Left cardiac atrium (tissue), 4 donors: ENCODE measurements around the gene HDGFL2. TPM values are rescaled to one million over a fixed set of nuclear protein-coding genes. Genes with fewer than 3 reads are reported as not detected.
A peak's percentile ranks its signal among the peaks of the same experiment; 100 is the strongest.

ENCODE experiments used
- ATAC-seq, 2 donors: fragments of 200-7000 bp; cut with Tn5 transposase; one replicate each; pipeline ENCODE4 v1.9.1; 2020; ENCODE audit warnings: mild to moderate bottlenecking in 2 of 2, moderate library complexity in 2 of 2
- DNase-seq: peaks from one replicate; pipeline ENCODE4 v3.0.0-alpha.2; 2020
- intact Hi-C, 2 donors: fragments of 100-400 bp; cut with DNase I; formaldehyde crosslinking; loops; one replicate each; pipeline versions ENCODE4 v1.14.1 to v1.15.1; 2022 to 2023
- total RNA-seq, 2 donors: library from RNA; stranded (reverse); fragmentation: NEBNext Ultra II Directional; extraction: Animal tissue kit (Norgen Biotek cat#: 25700); gene quantifications; one replicate each; pipeline ENCODE4 v1.2.1, GENCODE V29; 2021
- donor health status: DM: no; HTN: yes; CAD: no.
- donor health status: DM: no; HTN: yes; CAD: no; lungs with severe emphysema.
- donor health status: DM: yes; HTN: yes; CAD: no.
- donor health status: Dilated cardiomyopathy.

Gene HDGFL2
- total RNA-seq, 2 donors from 2014 or later, result 20.9 to 25.9 TPM

DNA sequence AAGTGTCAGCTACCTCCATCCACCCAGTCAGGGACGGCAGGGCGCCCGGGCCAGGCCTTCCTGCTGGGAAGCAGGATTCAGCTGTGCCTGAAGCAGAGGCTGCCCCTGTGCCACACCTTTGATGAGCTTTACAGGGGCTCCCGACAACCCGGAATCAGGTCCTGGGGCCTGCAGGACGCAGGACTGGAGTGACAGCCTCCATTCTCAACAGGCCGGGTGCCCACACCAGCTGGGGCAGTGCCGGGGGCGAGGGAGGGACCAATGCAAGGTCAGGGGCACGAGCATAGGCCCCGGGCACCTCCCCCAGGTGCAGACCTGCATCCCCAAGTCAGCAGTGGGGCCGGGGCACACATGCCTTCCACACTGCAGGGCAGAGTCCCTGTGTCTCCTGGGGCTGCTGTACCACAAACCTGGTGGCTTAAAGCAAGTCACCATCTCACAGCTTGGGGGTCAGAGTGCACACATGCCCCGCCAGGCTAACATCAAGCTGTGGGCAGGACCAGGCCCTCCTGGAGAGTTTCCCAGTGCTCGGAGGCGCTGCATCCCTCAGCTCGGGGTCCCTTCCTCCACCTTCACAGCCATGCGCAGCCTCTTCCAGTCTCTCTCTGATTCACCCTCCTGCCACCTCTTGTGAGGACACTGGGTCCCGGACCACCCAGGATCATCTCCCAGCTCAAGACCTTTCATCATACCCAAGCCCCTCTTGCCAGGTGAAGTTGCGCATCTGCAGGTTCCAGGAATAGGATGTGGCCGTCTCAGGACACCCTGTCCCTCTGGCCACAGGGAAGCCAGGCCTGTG is 27.9 kb upstream of the HDGFL2 start:
- ATAC-seq, result no peak
- no peak for DNase-seq
- intact Hi-C loops, result no loop called here

DNA sequence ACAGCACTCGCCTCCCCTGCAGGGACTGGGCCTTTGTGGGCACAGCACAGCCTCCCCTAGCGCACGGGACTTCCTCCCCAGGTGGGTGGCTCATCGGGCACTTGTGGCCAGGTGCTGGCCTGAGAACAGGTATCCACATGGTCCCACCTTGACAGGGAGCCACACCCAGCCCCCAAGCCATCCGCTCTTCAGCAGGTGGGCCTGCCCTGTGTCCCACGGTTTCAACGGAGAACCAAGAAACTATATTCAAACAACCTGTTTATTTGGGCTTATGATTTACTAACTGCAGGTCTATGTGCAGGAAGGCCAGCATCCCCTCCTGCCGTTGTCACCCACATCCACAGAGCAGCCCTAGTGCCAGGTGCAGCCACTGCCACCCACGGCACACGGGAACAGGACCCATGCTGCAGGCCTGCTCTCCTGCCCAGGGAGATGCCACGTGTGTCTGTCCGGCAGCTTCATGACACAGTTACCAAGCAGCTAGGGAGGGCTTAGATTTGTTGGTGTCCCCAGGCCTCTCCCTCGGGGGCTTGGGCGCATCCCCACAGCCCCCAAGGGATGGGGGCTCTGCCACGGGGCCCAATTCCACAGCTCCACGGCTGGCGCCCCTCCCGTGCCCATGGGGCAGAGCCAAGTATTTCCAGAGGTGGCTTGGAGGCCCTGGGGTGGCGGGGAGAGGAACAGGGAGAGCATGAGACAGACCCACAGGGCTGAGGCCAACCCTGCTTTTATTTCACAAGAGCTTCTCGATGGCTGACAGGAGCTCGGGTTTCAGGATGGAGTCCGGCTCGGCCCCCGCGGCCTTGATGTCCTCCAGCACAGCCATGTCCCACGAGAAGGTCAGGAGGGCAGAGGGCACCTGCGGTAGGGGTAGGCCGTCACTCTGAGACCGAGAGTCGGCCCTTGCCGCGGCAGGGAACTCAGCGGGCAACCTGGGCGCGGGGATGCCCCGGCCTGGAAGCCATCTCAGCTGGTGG is 27.0 kb upstream of the HDGFL2 start:
- intact Hi-C loops, result no loop called here
- ATAC-seq (peak in 1 of 2 donors; percentile 16), DNase-seq (no peak)

DNA sequence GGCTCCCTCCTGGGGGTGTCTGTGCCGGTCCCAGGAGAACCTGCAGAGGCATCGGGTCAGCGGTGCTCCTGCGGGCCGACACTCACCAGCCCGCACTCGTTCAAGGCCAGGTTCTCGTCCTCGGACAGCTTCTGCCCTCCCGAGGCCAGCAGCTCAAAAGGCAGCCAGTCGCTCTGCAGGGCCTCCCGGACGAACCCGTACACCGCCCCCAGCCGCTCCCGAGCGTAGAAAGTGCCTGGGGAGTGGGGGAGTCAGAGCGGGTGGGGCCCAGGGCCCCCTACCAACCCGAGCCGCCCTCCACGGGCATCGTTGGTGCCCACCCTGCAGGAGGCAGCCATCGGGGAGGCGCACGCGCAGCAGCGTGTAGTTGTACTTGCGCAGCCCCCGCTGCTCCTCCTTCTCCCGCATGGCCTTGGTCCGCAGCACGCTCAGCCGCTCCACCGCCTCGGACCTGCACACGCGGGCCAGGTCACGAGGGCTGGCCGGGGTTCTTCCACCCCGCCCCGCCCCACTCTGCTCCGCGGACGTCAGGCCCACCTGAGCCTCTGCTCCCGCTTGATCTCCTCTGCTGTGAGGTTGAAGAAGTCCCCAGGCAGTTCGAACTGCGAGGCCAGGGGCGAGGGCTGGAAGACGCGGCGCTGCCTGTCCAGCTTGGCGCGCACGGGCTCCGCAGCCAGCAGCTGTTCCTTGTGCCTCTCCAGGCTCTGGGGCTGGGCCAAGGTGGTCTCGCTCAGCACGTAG is 26.0 kb upstream of the HDGFL2 start:
- intact Hi-C loops, result no loop called here

DNA sequence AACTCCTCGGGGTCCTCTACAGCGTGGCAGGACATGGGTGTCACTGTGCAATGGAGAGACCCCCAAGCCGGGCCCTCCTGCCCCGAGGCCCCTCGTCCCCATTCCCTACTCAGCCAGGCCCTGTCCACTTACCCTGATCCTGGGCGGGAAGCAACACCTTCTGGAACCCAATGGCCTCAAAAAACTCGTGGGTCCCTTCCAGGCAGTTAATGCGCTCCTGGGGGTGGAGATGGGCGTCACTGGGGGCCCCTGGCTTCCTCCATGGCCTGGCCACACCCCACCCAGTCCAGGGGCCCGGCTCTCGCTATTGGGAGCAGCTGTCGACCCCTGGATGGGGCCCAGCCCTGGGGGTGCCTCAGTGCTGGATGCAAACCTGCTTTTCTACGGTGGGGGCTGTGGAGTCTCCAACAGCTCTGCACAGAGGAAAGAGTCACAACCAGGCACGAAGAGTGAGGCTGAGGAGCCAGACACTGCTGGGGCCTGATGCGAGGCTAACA is 25.3 kb upstream of the HDGFL2 start:
- DNase-seq, result no peak
- ATAC-seq, result no peak
- intact Hi-C loops, result no loop called here

More for the DNA sequence above, 26.0 kb upstream of the HDGFL2 start:
- DNase-seq, result no peak
- no peak for ATAC-seq

DNA sequence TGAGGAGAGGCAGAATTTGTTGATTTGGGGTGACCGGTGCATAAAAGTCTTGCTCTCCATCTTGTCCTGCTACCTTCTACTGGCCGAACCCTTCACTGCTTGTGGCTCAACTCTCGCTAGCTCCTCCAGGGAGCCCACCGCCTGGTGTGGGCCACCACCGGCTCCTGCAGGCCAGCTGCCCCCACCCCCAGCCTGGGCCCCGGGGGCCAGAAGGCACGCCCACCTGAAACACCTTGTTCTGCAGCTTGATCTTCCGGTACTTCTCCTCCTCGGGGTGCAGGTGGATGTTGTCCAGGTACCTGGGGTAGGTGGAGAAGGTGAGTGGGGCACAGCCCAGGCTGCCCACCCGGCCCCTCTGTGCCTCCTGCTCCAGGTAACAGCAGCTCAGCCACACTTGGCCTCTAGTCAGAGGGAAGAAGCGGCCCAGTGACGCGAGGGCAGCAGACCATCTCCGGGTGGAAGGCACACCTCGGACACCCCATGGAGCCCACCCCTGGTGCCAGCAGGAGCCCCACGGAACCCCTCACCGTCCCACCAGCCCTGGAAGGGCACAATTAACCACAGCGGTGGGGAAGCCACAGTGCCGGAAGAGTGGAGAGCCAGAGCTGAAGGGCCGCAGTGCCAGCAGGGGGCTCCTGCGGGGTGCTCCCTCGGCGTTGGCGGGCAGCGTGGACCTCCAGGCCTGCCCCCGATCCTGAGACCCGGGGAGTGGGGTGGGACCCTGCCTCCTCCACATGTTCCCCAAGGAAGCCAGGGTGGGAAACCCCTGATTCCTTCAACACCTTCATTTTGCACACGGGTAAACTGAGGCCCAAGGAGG is 24.6 kb upstream of the HDGFL2 start:
- no peak for ATAC-seq
- intact Hi-C loops, result no loop called here
- DNase-seq, result no peak

DNA sequence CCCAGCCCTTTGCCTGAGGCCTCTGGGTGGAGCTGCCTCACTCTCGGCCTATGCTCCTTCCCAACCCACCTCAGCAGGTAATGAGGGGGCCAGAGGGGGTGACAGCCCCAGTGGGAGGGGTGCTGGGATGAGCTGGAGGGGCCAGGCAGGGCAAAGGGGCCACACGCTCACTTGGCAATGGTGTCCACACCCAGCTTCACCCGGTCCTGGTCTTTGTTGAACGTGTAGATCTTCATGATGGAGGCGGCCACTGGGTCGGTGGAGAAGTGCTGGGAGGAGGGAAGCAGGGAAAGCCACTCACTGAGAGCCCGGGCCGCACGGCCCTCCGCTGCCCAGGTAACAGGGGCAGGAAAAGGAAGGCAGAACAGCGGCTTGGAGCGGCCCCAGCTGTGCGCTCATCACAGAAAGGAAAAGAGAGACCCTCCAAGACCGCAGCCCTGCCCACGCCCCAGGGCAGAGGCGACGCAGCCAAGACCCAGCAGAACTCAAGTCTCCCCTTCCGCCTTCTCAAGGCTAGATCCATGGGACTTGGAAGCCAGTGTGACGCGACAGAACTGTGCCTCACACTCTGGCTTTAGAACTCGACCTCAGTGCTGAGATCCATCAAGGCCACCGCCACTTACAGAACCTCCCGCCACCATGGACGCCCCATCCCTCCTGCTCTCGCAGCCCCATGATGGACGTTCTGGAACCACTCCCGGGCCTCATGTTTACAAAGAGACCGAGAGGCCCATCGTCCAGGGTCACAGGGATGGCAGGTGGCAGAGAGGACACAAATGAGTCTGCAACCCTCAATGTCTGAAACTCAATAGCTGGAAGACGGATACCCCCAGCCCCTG is 23.7 kb upstream of the HDGFL2 start:
- no peak for ATAC-seq
- no peak for DNase-seq
- intact Hi-C loops, result no loop called here

DNA sequence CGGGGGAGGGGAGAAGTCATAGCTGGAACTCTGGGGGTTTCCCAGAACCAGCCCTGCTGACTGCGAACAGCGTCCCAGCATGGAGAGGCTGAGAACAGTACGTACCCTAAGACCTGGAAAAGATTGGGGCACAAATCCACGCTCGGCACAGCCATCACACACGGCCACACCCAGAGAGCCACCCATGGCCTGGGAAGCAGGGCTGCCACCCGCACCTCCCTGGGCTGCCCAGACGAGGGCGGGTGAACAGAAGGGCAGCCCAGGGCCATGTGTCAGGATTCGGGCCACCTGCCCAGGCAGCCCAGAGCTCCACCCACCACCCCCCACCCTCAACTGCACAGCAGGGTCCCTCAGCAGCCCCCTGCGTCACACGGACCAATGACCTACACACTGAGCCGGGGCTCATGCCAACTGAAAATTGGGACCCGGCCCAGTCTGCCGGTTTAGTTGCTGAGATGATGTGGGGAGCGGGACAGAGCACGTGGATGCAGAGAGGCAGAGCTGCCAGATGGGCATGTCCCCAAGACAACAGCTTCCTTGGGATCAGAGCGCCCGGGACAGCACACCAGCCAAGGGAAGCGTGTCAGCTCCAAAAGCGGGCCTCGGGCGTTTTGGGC is 23.0 kb upstream of the HDGFL2 start:
- ATAC-seq (peak; percentile 74 to 75), DNase-seq (peak; percentile 73)
- intact Hi-C loops, result no loop called here

DNA sequence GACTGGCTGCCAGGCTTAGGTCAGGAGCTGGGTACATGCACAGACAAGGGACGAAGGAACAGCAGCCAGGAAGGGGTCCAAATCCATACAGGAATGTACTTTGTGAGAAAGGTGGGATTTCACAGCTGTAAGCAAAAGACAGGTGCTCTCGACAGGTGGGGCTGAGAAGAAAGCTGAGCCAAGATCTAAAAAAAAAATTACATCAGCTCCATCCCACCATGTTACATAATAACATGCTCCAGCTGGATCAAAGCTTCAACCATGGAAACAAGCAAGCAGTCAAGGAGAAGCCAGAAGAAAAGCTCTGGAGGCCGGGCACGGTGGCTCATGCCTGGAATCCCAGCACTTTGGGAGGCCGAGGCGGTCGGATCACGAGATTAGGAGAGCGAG is 22.5 kb upstream of the HDGFL2 start:
- DNase-seq, result no peak
- no peak for ATAC-seq
- intact Hi-C loops, result loop anchor here (10.0 kb wide), 1 partner anchor 45 kb away; the partner anchor contains the start of genes CHAF1A (in 2 of the 2) and SH3GL1 (in 2 of the 2)

DNA sequence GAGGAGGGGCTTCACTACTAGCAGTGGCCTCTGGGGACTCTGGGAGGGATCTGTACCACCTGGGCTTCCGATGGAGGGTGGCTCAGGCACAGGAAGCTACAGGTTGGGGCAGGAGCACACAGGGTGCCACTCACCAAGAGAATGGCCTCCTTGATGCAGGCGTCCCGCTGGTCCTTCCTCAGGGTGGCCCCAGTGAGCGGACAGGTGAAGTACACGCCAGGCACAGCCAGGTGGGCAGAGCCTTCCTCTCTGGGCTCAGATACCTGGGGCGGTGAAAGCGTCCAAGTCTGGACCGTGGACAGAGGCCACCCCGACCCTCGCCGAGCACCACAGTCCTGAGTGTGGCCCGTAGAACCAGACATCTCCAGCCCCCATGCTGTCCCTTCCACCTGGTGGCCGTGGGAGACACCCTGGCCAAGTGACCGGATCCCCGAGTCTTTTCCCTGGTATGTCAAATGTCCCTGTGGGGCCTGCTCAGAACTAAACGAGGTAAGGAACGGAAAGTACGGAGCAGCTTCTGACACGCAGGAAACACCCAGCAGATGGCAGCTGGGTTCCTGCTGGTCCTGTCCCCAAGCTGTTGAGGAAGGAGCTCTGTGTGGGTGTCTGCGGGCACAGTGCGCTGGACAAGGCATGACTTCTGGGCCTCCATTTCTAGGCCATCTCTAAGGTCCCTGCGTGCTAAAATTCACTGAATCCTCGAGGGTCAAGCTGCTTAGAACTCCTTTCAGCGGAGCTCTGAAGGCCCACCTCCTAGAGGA is 19.7 kb upstream of the HDGFL2 start:
- ATAC-seq, result no peak
- DNase-seq, result no peak
- intact Hi-C loops, result loop anchor here (10.0 kb wide), 1 partner anchor 48 kb away; the partner anchor contains the start of genes CHAF1A (in 2 of the 2) and SH3GL1 (in 2 of the 2)

DNA sequence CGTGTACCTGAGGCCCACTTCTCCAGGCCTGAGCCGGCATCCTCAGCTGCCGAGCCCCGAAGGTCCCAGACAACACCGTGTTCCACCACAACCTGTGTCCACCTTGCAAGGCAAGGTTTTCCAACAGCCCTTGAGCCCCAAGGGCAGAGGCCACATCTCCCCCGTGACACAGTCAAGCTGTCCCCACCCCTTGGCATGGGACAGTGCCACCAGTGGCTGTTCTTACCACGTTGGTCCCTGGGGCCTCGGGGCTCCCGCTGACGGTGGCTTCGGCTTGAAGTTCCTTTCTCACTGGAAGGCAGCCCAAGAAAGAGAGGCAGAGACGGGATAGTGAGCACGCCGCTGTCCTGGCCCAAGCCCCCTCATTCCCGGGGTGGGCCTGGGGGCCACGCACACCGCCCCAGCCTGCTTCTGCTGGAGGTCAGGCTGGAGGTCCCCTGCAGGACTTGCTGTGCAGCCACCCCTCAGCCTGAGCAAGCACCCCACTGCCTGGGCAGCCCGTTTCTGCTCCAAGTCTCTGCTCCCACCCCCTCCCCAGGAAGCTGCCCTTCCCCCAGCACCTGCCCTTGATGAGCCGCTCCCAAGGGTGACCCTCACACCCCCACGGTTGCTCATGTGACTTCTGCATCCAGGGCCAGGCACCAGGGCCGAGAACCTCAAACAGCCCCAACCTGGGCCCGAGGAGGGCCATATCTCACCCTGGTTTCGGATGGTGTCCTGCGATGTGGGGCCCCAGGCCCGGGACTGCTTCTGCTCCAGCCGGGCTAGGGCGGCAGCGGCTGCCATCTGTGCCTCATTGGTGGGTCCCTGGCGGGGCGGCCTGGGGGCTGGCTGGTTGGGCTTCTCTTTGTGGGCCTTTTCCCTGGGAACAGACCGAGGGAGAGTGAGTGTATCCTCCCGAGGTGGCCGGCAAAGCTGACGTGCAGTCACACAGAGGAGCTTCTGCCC is 18.6 kb upstream of the HDGFL2 start:
- DNase-seq (no peak), ATAC-seq (no peak)
- intact Hi-C loops, result loop anchor here (10.0 kb wide), 1 partner anchor 49 kb away; the partner anchor contains the start of genes CHAF1A (in 2 of the 2) and SH3GL1 (in 2 of the 2)

DNA sequence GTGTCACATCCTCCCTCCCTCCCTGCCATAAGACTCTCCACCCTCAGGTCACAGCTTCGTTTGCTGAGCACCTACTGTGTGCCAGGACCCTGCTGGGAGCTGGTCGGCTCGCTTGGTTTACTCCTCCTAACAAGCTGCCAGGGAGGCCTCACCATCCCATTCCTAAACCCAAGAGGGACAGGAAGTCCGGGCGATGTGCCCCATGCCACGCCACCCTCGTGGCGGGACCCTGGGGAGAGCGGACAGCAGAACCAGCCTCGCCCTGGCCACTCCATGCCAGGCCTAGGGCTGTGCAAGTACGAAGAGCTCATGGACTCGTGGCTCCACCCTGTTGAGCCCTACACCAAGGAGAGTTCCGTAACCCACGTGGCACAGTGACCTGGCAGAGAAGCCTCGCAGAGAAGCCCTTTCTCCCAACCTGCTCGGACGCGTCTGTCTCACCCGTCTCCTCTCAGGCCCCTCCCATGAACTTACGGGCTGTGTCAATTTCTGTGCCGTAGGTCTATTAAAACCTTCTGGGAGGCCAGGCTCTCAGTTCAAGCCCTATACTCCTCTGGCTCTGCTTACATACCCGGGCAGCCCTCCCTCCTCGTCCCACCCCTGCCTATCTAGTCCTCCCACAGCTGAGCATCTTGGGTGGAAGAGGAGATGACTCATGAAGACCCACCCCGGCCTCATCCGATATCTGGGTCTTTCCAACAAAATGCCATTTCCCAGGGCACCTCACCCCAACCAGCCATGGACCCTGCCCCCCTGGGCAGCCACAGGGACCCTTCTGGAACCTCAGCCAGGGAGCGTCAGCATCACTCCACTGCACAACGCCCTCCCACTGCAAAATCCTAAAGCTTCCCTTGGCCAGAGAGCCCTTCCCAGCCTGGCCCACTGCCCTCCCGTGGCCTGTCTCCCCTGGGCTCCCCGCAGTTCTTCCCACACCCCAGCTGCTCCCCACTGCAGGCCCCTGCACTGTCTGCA is 17.1 kb upstream of the HDGFL2 start:
- intact Hi-C loops, result loop anchor here (10.0 kb wide), 1 partner anchor 50 kb away; the partner anchor contains the start of genes CHAF1A (in 2 of the 2) and SH3GL1 (in 2 of the 2)
- peak; percentile 21 to 58 for ATAC-seq
- no peak for DNase-seq

DNA sequence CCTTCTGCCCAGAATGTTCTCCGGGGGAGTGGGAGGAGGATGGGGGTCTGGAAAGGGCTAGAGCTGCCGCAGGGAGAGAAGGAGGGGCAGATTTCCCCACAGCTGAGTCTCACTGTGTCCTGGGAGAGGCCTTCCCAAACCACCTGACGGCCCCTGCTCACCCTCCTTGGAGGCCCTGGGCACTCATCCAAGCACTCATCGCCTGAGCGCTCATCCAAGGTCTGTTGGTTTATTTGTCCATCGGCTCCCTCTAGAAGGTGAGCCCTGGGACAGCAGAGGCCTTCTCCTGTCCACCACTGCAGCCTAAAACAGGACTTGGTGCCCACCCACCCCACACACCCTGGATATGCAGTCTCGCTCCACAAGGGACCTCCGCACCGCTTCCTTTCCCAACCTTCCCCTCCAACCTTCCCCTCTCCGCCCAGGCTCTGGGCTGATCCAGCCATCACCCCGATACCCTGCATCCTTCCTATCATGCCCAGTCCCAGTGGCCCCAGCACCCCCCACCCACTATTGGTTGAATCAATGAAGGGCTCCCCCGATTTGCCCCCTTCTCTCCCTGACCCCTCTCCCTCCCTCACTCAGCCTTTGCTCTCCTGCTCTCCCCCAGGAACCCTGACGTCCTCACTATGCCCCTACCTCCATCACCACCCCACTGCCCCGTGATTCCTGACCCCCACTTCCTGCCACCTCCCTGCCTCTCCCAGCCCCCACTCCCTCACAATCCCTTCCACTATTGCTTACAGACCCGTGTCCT is 16.2 kb upstream of the HDGFL2 start:
- ATAC-seq (peak; percentile 40 to 60), DNase-seq (peak; percentile 53)
- intact Hi-C loops, result loop anchor here (10.0 kb wide), 1 partner anchor 51 kb away; the partner anchor contains the start of genes CHAF1A (in 2 of the 2) and SH3GL1 (in 2 of the 2)

DNA sequence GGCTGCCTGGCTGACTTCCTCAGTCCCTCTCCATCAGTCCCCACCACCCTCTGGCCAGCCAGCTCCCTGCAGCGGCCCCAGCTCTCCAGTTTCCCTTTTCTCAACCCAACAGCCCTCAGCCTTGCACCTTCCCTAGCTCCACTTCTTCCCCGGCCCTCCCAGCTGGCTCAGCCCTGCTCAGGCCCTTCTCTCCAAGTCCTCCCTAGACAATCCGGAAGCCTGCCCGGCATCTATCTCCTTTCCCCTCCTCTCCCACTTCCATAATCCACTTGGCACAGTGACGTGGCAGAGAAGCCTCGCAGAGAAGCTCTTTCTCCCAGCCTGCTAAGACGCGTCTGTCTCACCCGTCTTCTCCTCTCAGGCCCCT is 15.6 kb upstream of the HDGFL2 start:
- intact Hi-C loops, result loop anchor here (10.0 kb wide), 1 partner anchor 52 kb away; the partner anchor contains the start of genes CHAF1A (in 2 of the 2) and SH3GL1 (in 2 of the 2)
- peak; percentile 56 for DNase-seq
- ATAC-seq, result peak; percentile 27 to 44
